OCI-LY7 (cell line): ENCODE measurements around the gene CPNE1. TPM values are rescaled to one million over a fixed set of nuclear protein-coding genes. Genes with fewer than 3 reads are reported as not detected.

ENCODE experiments used
- BruUV-seq: library from RNA; stranded (reverse); fragments of 400-500 nt; replicated peaks from 2 replicates; lab custom pipeline; 2021; lab: Mats Ljungman, UMichigan
- CTCF ChIA-PET: fragments of 300-600 bp; sonication (Branson Sonifier 250); formaldehyde crosslinking; loops from one replicate; lab custom pipeline; 2022; ENCODE audit warnings: antibody characterized with exemption; ENCODE audit not compliant: unreplicated experiment; lab: Charles Lee
- POLR2A ChIA-PET: fragments of 300-600 bp; sonication (Branson Sonifier 250); formaldehyde crosslinking; loops from one replicate; lab custom pipeline; 2022; ENCODE audit warnings: antibody characterized with exemption; lab: Charles Lee
- DNase-seq: peaks from one replicate; pipeline ENCODE4 v3.0.0-alpha.2; 2015; ENCODE audit warnings: low spot score
- H2AFZ ChIP-seq: fragments of 200-600 bp; sonication (generic), shearing (Covaris generic); 2 replicates; pipeline ENCODE4 v1.6.1; 2014; ENCODE audit warnings: mild to moderate bottlenecking, antibody characterized with exemption, low read length, moderate library complexity
- H3K27ac ChIP-seq: fragments of 200-600 bp; sonication (generic); 2 replicates; pipeline ENCODE4 v1.5.1; 2014; ENCODE audit warnings: mixed run types, low read depth, mild to moderate bottlenecking, moderate library complexity, low read length, inconsistent platforms; ENCODE audit not compliant: poor library complexity, severe bottlenecking
- H3K36me3 ChIP-seq: fragments of 200-600 bp; sonication (generic); 2 replicates; pipeline ENCODE4 v1.6.1; 2014; ENCODE audit warnings: mild to moderate bottlenecking, antibody characterized with exemption, low read length, moderate library complexity, mixed read lengths; ENCODE audit not compliant: insufficient read depth
- H3K4me1 ChIP-seq: fragments of 200-600 bp; sonication (generic); 2 replicates; pipeline ENCODE4 v1.5.1; 2014; ENCODE audit warnings: mild to moderate bottlenecking, low read length; ENCODE audit not compliant: insufficient read depth, poor library complexity, severe bottlenecking
- H3K4me2 ChIP-seq: fragments of 200-600 bp; sonication (generic); 2 replicates; pipeline ENCODE4 v1.6.1; 2014; ENCODE audit warnings: mild to moderate bottlenecking, low read length
- H3K4me3 ChIP-seq: fragments of 200-600 bp; sonication (generic); 2 replicates; pipeline ENCODE4 v1.5.1; 2014; ENCODE audit warnings: mild to moderate bottlenecking, low read depth, low read length; ENCODE audit not compliant: poor library complexity, severe bottlenecking
- H3K79me2 ChIP-seq: fragments of 200-600 bp; sonication (generic); 2 replicates; pipeline ENCODE4 v1.6.1; 2016; ENCODE audit warnings: low read depth, mild to moderate bottlenecking, low read length, moderate library complexity, mixed read lengths; ENCODE audit not compliant: insufficient read depth
- H3K9me2 ChIP-seq: fragments of 200-600 bp; sonication (generic); 2 replicates; pipeline ENCODE4 v1.6.1; 2016; ENCODE audit warnings: mild to moderate bottlenecking, low read length, mixed read lengths; ENCODE audit not compliant: insufficient read depth
- H3K9me3 ChIP-seq: fragments of 200-600 bp; sonication (generic); 2 replicates; pipeline ENCODE4 v1.6.1; 2014; ENCODE audit warnings: mild to moderate bottlenecking, mixed run types, low read length, mixed read lengths
- H4K20me1 ChIP-seq: fragments of 200-600 bp; sonication (generic); 2 replicates; pipeline ENCODE4 v1.6.1; 2014; ENCODE audit warnings: mild to moderate bottlenecking, antibody characterized with exemption, low read length, moderate library complexity, mixed read lengths; ENCODE audit not compliant: insufficient read depth
- CTCF ChIP-seq: fragments of 200-600 bp; sonication (generic); conservative IDR thresholded peaks from 2 replicates; pipeline ENCODE4 v1.5.1; 2014; ENCODE audit warnings: mild to moderate bottlenecking, antibody characterized with exemption, low read length, moderate library complexity, mixed read lengths
- EZH2phosphoT487 ChIP-seq: fragments of 200-600 bp; sonication (generic); IDR thresholded peaks from 2 replicates; pipeline ENCODE4 v1.6.1; 2018; ENCODE audit warnings: low read depth, borderline replicate concordance, mild to moderate bottlenecking, mixed run types, antibody characterized with exemption, low read length, moderate library complexity, mixed read lengths
- intact Hi-C: fragments of 100-400 bp; cut with micrococcal nuclease; formaldehyde crosslinking; loops from one replicate; pipeline ENCODE4 v1.10.0; 2022; ENCODE audit not compliant: unreplicated experiment
- total RNA-seq, 2 experiments: library from RNA; depleted of rRNA in 1 of 2; stranded (reverse); fragments of >200 nt in 1 of 2; shearing (Covaris generic) in 1 of 2; gene quantifications; 2 replicates each; pipeline ENCODE4 v1.2.3, GENCODE V29; 2014 to 2022

CPNE1 gene
- total RNA-seq, 2 experiments from 2014 or later = 83.3 to 202 TPM

GRCh38 chr20:35661908-35662307 is 2.8 kb downstream of the CPNE1 start:
- no peak for DNase-seq
- Histone ChIP-seq H3K9me3 (no peaks in the 10 kb centered on the region; the same call in 1 of the 2 replicates), H3K27ac (no peak overlapping the region), H2AFZ (no peak overlapping the region), H3K36me3 (peaks cover 51% of the 10 kb centered on the region), H3K4me3 (peak overlapping the region; percentile 76), H3K4me1 (peaks cover 46% of the 10 kb centered on the region), H3K79me2 (peaks cover 78% of the 10 kb centered on the region), H4K20me1 (peaks cover 56% of the 10 kb centered on the region), H3K9me2 (no peaks in the 10 kb centered on the region), H3K4me2 (peak overlapping the region; percentile 96)
- BruUV-seq = no TSS peak
- TF ChIP-seq EZH2phosphoT487 = no peak
- TF ChIP-seq CTCF = no peak
- POLR2A ChIA-PET = interaction anchor here (0.6 kb wide), 1 partner anchor 121 kb away, joined by 3 read pairs; no protein-coding TSS in a partner anchor
- CTCF ChIA-PET = no interaction called here
- intact Hi-C loops = loop anchor here (5.0 to 10.0 kb wide), 2 partner anchors 80 to 97 kb away; partner anchors contain the start of gene RBM39

GRCh38 chr20:35661053-35661452 is 3.6 kb downstream of the CPNE1 start:
- no TSS peak for BruUV-seq
- H3K4me1 ChIP-seq = peaks cover 47% of the 10 kb centered on the region
- peaks cover 61% of the 10 kb centered on the region for H4K20me1 ChIP-seq

More at GRCh38 chr20:35661053-35661452, 3.6 kb downstream of the CPNE1 start:
- Histone ChIP-seq H3K27ac (no peak overlapping the region), H3K4me3 (peak overlapping the region; percentile 76), H3K4me2 (peak overlapping the region; percentile 96), H2AFZ (no peak overlapping the region), H3K79me2 (peaks cover 87% of the 10 kb centered on the region), H3K36me3 (peaks cover 59% of the 10 kb centered on the region), H3K9me2 (no peaks in the 10 kb centered on the region), H3K9me3 (no peaks in the 10 kb centered on the region; the same call in 1 of the 2 replicates)
- TF ChIP-seq CTCF (no peak), EZH2phosphoT487 (no peak)
- ChIA-PET CTCF (no interaction called here), POLR2A (interaction anchor here (0.5 to 0.8 kb wide), 3 partner anchors 9 to 1131 kb away, joined by 3 to 4 read pairs (median 3); no protein-coding TSS in a partner anchor)
- intact Hi-C loops = loop anchor here (5.0 to 10.0 kb wide), 2 partner anchors 81 to 96 kb away; partner anchors contain the start of gene RBM39
- DNase-seq = no peak
